Esophagus squamous epithelium (tissue), 4 donors: Measurements from ENCODE around the gene SMCO3.

ENCODE experiments used
- CTCF ChIP-seq, 6 experiments: fragments of 450-650 bp in 4 of 6; fragments of 200-600 bp in 2 of 6; sonication (generic) in 2 of 6; IDR thresholded peaks; one replicate each; pipeline ENCODE4 v1.5.1; 2016 to 2019; ENCODE audit warnings: antibody characterized with exemption in 6 of 6, mild to moderate bottlenecking in 4 of 6, moderate library complexity in 4 of 6
- POLR2A ChIP-seq, 4 donors: fragments of 450-650 bp; IDR thresholded peaks; one replicate each; pipeline ENCODE4 v1.6.1; 2017; ENCODE audit warnings: antibody characterized with exemption in 4 of 4, mild to moderate bottlenecking in 4 of 4, moderate library complexity in 3 of 4

DNA sequence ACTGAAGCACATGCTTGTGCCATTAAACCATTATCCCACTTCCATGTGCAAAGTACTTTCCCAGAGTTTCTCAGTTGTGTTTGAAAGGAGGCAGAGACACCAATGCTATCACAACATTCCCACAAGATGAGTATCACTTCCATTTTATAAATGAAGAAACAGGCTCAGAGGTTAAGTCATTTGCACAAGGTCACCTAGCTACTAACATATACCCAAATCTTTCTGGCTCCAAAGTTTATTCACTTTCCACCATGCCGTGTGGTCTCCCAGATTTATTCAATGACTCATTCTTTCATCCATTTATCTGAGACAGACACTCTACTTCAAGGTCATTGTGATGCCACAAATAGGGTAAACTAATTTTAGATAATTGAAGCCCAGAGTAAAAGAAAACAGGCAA is 20.0 kb upstream of the SMCO3 start:
- TF ChIP-seq CTCF (IDR thresholded peaks at IDR 0.05) (no peak), POLR2A (IDR thresholded peaks at IDR 0.05) (no peak)
